HG02870 (cell line): ENCODE measurements around the gene ANKRD13C.
A peak's percentile ranks its signal among the peaks of the same experiment; 100 is the strongest.
"Not testable (repeated sequence)": the region's sequence is repeated elsewhere in the genome, so short reads cannot be mapped to it uniquely, and the experiment has no call there.

Experiments
- ATAC-seq: cut with Tn5 transposase; IDR thresholded peaks from one replicate; pipeline ENCODE4 v1.9.1; 2021; ENCODE audit warnings: mild to moderate bottlenecking, moderate library complexity; ENCODE audit not compliant: unreplicated experiment

ANKRD13C gene

DNA sequence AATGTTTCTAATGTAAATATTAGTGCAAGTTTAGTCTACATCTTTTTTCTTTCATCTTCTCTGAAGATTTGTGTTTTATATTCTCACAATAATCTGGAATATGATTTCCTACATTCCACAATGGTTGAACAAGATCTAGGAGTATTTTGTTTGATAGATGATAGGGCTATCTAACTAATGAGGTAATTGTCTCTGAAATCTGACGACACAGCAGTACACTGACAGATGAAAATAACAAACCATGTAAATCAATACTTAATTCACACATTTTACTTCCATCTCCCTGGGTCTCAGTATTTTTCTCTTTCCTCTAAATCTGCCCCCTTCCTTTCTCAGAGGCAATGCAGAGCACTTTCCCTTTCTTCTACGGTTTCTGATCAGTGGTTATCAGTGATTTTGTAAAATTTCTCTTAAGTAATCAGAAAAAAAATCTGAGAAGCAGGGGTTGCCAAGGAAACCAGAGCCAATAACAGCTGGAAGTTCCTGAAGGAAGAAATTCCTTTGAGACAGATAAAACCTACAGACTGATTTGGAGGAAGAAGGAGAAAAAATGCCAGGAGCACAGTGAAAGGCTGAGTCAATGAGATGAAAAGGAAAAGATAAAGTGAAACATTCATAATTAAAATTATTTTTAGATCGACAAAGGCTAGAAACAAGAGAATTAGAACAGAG, 7.3 kb upstream of the ANKRD13C start:
- ATAC-seq = no peak

DNA sequence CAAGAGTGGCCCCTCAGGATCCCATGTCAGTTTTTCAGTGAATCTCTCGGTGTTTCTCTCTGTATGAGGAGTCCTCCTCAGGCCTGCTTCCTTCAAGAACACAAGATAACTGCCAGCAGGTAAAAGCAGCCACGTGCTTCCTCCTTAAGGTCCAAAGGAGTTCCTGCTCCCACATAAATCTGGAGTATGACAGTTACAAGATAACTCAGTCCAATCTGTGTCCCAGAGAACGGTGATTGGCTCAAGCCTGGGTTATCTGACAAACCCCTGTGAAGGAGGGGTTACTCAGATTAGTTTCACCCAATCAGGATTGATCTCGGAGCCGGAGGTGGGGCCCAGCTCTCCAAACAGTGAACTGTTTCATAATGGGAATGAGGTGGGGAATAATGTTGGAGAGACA, 5.8 kb upstream of the ANKRD13C start:
- no peak for ATAC-seq

DNA sequence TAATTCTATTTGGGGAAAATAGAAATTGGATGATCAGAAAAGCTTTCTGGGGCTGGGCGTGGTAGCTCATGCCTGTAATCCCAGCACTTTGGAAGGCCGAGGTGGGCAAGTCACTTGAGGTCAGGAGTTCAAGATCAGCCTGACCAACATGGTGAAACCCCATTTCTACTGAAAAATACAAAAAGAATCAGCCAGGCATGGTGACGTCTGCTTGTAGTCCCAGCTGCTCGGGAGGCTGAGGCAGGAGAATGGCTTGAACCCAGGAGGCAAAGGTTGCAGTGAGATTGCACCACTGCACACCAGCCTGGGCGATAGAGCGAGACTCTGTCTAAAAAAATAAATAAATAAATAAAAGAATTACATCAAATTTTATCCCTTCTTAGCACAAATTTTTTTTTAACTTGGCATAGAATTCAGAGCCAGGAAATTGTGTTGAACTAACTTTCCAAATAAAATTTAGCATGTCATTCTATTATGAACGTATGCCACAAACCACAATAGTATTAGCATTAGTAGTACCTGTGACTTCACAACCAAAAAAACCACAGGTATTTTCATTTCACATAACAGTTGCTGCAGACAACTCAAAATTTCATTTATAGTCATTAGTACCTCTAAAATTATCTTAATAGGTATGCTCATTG, 4.5 kb upstream of the ANKRD13C start:
- ATAC-seq = peak; percentile 57

DNA sequence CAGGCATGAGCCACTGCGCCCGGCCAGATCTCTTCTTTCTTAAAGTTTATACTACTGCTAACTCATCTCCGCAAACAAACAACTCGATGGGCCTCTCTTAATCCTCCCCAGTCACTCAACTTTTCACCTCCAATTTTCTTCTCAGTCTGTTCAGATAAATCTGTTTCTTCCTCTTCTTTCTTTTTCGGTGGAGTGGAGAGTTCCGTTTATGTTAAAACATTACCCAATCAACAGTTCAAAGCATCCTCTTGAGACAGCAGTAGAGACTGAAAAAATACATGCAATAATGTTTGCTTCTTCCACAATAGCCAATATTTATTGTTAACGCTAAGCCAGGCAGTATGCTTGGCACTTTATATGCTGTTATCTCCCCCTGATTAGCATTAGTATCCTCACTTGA, 1.4 kb upstream of the ANKRD13C start:
- ATAC-seq = no peak

DNA sequence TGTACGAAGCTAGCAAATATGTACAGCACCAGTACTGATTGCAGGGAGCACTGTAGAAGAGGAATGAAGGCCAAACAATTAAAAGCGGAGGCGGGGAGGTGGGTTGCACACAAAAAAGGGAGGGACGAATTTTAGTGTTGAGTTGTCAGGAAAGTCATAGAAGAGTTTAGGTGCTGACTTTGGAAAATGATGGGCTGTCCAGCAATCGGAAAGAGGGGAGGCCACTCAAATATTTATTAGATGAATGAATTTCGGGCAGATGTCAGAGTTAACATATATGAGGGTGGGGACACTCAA, 537 bp upstream of the ANKRD13C start:
- ATAC-seq = no peak

DNA sequence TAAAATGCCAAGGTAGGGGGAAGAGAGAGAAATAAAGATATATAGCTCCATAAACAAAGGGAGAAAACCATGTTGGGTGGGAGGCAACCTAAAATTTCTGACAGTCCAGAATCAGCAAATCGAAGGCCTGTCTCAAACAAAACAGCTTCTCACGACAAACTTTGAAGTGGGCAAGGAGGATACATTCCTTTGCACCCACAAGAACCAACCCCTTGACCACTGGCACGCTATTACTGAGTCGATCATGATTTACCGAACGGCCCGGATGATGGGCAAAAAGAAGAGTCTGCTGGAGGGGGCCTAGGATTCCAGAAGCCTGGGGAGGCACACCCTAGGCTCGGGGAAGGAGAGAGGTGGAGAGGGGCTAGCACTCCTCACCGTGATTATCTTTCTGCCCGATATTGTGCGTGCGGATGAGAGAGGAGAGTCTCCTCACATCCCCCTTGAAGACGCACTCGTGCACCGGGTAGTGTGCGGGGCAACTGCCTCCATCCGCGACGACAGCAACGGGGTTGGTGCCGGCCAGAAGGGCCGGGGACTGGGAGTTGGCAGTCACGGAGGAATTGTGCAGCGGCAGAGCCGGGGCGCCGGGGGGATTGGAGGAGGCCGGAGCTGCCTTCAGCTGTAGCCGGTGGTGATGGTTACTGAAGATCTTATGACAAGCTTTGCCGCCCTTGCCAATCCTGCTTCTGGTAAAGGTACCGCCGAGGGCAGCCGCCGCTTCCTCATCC, 756 bp downstream of the ANKRD13C start:
- ATAC-seq = peak; percentile 17

DNA sequence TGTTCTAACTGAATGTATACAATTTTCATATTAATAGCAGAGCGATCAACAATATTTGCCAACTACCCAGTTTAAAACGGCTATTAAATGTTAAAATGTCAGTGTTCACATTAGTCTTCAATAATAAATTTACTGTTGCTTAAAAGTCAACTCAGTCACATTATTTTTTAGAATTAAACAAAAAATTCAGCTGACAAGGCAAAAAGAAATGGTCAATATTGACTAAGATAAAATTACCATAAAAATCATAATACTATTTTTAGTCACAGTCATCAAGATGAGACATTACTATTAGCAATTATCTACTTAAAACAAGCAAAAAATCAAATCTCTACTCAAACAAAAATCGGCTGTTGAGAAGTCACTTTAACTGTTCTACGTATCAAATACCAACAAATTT, 1.5 kb downstream of the ANKRD13C start:
- no peak for ATAC-seq

DNA sequence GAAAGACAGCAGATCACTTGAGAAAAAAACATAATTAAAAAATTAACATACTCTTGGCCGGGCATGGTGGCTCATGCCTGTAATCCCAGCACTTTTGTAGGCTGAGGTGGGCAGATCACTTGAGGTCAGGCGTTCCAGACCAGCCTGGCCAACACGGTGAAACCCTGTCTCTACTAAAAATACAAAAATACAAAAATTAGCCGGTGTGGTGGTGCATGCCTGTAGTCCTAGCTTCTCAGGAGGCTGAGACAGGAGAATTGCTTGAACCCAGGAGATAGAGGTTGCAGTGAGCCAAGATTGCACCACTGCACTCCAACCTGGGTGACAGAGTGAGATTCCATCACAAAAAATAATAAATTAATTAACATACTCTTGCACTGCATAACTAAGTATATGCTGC, 4.7 kb downstream of the ANKRD13C start:
- not testable (repeated sequence) for ATAC-seq

DNA sequence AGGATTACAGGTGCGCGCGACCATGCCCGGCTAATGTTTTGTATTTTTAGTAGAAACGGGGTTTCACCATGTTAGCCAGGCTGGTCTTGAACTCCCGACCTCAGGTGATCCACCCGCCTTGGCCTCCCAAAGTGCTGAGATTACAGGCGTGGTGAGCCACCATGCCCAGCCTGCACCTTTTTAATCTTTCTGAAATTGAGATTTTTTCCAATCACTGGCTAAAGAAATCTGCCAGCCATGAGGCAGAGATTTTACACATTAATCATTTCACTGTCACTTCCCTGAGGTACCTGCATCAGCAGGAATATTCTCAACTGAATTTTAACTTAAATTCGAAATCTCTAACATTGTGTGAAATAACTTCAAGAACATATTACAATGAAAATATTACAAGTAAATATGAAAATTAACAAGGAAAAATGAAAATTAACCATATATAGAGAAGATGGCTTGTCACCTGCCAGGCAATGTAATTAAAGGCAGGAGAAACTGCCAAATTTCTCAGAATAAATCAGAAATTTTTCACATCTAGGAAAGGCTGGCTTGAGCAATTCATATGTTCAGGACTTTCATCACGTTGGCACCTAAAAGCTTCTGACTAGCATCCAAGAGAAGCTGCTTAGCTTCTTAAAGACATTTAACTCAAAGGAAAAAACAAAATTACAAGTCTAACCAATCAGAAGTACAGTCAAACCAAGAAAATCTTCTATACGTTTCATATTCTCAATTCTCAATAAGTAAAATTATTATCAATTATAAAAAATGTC, 5.9 kb downstream of the ANKRD13C start:
- ATAC-seq = no peak

DNA sequence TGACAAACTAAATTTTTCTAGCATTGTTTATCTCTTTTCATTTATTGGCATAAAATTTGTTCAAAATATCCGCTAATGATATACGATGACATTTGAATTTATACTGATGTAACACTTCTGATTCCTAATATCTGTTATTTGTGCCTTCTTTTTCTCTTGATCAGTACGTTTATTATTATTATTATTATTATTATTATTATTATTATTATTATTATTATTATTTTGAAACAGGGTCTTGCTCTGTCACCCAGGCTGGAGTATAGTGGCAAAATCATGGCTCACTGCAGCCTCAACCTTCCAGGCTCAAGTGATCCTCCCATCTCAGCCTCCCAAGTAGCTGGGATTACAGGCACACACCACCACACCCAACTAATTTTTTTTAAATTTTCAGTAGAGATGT, 14.9 kb downstream of the ANKRD13C start:
- ATAC-seq = not testable (repeated sequence)

DNA sequence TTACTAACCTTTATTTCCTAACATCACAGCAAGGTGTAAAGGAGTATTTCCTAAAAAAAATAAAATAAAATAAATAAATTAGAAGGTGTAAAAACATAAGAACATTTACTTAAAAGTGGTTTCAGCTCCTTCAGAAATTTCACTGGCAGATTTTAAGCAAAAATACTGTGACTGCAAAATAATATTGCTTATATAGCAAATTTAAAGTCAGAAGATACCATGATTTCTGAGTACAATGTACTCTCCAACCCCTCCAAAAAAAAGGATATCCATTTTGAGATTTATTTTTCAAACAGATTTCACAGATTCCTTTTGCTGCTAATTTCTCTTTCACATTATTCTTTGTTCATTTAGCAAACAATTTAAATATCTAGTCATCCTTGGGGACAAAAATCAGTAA, 18.5 kb downstream of the ANKRD13C start:
- no peak for ATAC-seq

DNA sequence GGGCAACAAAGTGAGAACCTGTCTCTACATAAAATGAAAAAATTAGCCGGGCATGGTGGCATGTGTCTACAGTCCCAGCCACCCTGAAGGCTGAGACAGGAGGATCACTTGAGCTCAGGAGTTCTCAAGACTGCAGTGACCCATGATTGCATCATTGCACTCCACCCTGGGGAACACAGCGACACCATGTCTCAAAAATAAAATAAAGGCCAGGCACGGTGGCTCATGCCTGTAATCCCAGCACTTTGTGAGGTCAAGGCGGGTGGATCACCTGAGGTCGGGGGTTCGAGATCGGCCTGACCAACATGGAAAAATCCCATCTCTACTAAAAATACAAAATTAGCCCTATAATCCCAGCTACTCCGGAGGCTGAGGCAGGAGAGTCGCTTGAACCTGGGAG, 20.1 kb downstream of the ANKRD13C start:
- no peak for ATAC-seq

DNA sequence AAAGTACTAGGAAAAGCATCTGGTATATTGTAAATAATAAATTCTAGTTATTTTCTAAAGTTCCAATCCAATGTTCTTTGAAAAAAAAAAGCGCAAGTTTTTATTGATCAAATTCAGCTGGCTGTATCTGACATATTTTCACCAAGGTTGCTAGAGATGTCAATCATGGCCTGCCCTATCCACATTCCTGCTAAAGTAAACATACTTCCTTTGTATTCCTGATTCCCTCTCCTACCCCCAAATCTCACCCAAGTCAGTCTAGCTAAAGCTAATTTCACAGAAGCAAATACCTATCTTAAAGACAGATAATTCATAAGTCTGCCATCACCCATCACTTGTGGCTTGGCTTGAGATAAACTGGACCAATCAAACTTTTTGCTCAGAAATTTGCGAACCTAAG, 21.3 kb downstream of the ANKRD13C start:
- ATAC-seq = no peak

DNA sequence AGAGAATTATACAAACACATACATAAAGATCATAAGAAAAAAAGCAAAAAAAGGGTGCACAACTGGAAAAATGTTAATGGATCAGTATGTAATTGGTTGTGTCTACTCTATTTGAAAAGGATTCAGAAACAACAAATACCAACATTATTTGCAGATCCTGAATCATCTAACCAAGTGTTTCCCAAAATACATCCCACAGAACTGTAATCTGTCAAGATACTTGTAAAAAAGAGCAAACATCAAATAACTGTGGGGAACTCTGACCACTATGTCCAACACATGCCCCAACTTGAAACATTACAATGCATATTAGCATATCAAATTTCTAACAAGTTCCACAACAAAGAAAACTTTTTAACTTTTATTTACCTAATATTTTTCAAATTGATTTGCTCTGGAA, 22.6 kb downstream of the ANKRD13C start:
- no peak for ATAC-seq

DNA sequence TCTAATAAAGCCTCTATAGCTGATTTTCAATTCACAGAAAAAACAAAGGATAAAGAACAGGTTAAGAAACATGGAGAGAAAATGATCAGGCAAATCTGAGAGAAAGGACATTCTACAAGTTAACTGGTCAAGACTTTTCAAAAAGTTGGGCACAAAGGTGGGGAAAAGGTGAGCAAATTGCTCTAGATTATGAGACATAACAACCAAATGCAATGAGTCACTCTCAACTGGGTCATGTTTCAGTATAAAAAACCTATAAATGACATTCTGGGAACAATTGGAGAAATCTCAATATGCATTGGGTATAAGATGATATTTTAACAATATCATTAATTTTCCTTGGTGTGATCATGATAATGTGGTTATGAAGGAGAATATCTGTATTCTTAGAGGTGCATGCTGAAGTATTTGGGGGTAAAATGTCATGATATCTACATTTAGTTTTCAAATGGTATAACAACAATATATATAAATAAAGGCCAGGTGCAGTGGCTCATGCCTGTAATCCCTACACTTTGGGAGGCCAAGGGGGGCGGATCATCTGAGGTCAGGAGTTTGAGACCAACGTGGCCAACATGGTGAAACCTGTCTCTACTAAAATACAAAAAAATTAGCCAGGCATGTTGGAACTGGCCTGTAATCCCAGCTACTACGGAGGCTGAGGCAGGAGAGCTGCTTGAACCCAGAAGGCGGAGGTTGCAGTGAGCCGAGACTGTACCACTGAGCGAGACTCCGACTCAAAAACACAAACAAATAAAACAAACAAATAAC, 27.0 kb downstream of the ANKRD13C start:
- ATAC-seq = no peak

DNA sequence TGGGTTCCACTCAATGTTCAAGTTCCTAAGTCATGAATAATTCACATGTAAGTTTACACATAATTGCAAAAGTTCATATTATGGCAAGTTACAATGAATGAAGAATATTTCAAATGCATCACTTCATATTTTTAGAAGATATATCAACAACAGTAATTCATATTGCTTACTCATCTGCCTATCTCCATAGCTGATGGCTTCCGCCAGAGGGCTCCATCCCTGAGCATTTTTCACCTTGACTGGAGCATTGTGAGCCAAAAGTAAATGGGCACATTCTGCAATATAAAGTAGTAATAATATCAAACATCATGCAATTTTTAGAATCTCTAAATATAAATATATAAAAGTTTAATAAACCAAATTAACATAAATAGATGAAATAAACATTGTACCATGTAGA, 29.8 kb downstream of the ANKRD13C start:
- ATAC-seq = no peak

DNA sequence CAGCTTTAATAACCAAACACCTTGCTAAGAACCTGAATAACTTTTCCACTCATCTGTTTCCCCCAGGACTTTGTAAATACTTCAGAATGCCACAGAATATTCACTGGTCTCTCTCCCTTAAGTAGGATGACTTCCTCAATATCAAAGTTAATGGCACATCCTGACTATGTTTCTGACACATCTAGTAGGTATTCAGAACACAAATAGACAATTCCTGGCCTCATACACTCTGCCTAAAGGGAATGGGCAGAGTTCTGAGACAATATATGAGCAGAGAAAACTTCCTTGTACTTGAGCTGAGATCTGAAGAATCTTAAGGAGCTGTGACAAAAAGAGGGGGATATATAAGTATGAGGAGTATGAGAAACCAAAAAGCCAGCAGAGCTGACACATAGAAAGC, 34.8 kb downstream of the ANKRD13C start:
- no peak for ATAC-seq

DNA sequence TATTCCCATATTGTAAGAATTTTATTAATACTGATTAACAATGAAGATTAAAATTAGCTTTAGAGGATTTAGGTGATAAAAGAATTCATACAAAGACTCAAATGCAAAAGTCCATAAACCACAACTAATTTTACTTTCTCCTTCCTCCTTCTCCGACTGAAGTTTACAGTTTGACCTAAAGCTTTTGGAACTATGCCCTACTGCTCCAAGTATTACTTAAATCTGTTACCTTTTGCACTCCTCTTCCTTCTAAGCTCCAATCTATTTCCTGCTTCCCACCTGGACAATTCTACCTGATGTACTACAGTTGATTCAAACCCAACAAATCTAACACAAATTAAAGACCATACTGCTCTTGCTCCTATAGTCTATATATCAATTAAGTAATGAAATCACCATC, 36.3 kb downstream of the ANKRD13C start:
- no peak for ATAC-seq

DNA sequence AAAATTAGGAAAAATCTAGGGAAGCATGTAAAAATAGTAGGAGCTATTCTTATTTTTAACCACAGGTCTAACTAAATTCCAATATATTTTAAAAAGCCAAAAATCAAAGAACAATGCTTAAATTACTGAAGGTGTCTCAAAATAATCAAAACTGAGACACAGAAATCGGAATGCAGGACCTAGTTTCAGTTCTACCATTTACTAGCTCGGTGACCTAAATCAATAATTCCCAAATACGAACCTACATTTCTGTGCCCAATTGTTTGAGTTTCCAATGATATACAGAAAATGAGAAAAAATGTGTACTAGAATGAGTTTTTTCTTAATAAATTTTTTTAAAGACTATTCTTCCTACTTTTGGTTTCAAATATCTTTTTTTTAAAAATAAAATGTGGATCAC, 37.4 kb downstream of the ANKRD13C start:
- ATAC-seq = no peak

DNA sequence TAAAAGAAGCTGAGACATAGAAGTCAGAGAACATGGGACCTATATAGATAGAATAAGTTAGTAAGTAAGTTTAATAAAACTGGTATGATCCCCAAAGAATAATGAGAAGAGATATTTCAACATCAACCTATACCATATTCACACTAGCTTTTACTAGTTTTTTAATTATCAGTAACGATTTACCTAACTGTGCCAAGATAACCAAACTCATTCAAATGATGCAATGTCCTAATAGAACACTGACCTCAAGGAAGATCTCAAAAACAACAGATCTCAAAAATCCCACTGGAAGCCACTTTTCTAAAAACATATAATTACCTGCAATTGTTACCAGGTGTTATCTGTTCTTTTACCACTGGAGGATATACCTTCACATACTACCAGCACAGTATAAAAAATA, 38.7 kb downstream of the ANKRD13C start:
- ATAC-seq = no peak

DNA sequence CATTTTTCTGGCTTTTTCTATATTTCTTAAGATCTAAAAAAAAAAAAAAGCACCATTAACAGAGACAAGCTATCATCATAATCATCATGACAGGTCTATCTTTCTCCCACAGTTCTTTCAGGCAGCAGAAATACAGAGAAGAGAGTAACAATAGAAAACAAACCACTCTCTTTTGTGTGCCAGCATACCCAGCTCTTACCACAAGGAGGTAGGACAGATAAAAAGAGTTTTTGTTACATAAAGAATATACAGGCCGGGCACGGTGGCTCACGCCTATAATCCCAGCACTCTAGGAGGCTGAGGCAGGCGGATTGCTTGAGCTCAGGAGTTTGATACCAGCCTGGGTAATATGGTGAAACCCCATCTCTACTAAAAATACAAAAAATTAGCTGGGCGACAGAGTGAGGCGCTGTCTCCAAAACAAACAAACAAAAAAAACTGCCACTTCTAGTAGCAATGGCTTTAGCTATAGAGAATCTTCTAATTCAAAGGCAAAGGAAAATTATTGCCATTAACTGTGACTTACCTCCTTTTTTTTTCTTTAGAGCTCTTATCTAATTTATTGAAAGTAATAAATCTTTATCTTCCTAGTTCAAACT, 39.7 kb downstream of the ANKRD13C start:
- ATAC-seq = no peak
